GM12878 (cell line): ENCODE results near the gene FAM229A. TPM values are rescaled to one million over a fixed set of nuclear protein-coding genes. Genes with fewer than 3 reads are reported as not detected.

ENCODE experiments used
- ATAC-seq: fragments of 200-7000 bp; cut with Tn5 transposase; 3 replicates; pipeline ENCODE4 v1.9.1; 2020; ENCODE audit warnings: mild to moderate bottlenecking, moderate library complexity
- BruUV-seq: library from RNA; stranded (reverse); fragments of 400-500 nt; replicated peaks from 2 replicates; lab custom pipeline; 2021; lab: Mats Ljungman, UMichigan
- CTCF ChIA-PET: fragments of 300-600 bp; sonication (Branson Sonifier 250); formaldehyde crosslinking; extraction: SDS; loops from one replicate; lab custom pipeline; 2021; ENCODE audit warnings: inconsistent platforms; lab: Yijun Ruan, JAX
- POLR2A ChIA-PET: fragments of 350-600 bp; formaldehyde crosslinking; extraction: SDS; loops from one replicate; lab custom pipeline; 2021; ENCODE audit warnings: inconsistent platforms; lab: Charles Lee
- RAD21 ChIA-PET: fragments of 300-600 bp; sonication (Branson Sonifier 250); formaldehyde crosslinking; loops from one replicate; lab custom pipeline; 2023; ENCODE audit warnings: antibody characterized with exemption; ENCODE audit not compliant: unreplicated experiment; lab: Charles Lee
- SMC1A ChIA-PET: fragments of 300-600 bp; sonication (Branson Sonifier 250); formaldehyde crosslinking; loops from one replicate; lab custom pipeline; 2023; ENCODE audit not compliant: unreplicated experiment, uncharacterized antibody; lab: Charles Lee
- DNase-seq: peaks from one replicate; pipeline ENCODE4 v3.0.0-alpha.2; 2011; ENCODE audit warnings: low read depth, low spot score
- FAIRE-seq: peaks from 3 replicates; lab custom pipeline; 2011; peaks lifted over from hg19 to GRCh38; lab: Jason Lieb, UNC
- H2AFZ ChIP-seq: 2 replicates; pipeline ENCODE4 v1.6.0; 2011; ENCODE audit warnings: low read depth, low read length, control low read depth; ENCODE audit not compliant: control insufficient read depth
- H3K27ac ChIP-seq: 2 replicates; pipeline ENCODE4 v1.5.1; 2011; ENCODE audit warnings: control low read depth; ENCODE audit not compliant: control insufficient read depth, insufficient read depth
- H3K27me3 ChIP-seq, 2 experiments: replicated peaks in 1 of 2; 2 replicates each; pipeline versions ENCODE4 v1.6.0 to v1.6.1; 2011; ENCODE audit warnings: low read length in 1 of 2; ENCODE audit not compliant: control insufficient read depth in 2 of 2, insufficient read depth in 2 of 2
- H3K36me3 ChIP-seq, 2 experiments: 2 replicates each; pipeline ENCODE4 v1.5.1; 2011; ENCODE audit warnings: low read length in 1 of 2; ENCODE audit not compliant: control insufficient read depth in 2 of 2, insufficient read depth in 2 of 2
- H3K4me1 ChIP-seq: 2 replicates; pipeline ENCODE4 v1.6.1; 2011; ENCODE audit warnings: mild to moderate bottlenecking, low read length, moderate library complexity, mixed read lengths; ENCODE audit not compliant: control insufficient read depth, insufficient read depth
- H3K4me2 ChIP-seq: 2 replicates; pipeline ENCODE4 v1.6.0; 2011; ENCODE audit warnings: control low read depth; ENCODE audit not compliant: control insufficient read depth, insufficient read depth
- H3K4me3 ChIP-seq: fragments of 200-600 bp; sonication (generic); 2 replicates; pipeline ENCODE4 v1.5.1; 2016
- H3K79me2 ChIP-seq: 2 replicates; pipeline ENCODE4 v1.6.0; 2011; ENCODE audit warnings: low read length; ENCODE audit not compliant: control insufficient read depth, insufficient read depth
- H3K9ac ChIP-seq: 2 replicates; pipeline ENCODE4 v1.8.0; 2011; ENCODE audit warnings: low read length, control low read depth, mixed read lengths; ENCODE audit not compliant: control insufficient read depth, insufficient read depth
- H3K9me3 ChIP-seq: replicated peaks from 3 replicates; pipeline ENCODE4 v1.5.1; 2011; ENCODE audit warnings: mild to moderate bottlenecking, low read length; ENCODE audit not compliant: control insufficient read depth, insufficient read depth
- H4K20me1 ChIP-seq: 2 replicates; pipeline ENCODE4 v1.6.0; 2011; ENCODE audit not compliant: control insufficient read depth, insufficient read depth
- ATF7 ChIP-seq: fragments of 450-650 bp; IDR thresholded peaks from 2 replicates; pipeline ENCODE4 v1.6.1; 2016; ENCODE audit warnings: low read depth, mild to moderate bottlenecking
- CBX3 ChIP-seq: fragments of 200-600 bp; sonication (generic); IDR thresholded peaks from 2 replicates; pipeline ENCODE4 v1.6.1; 2016; ENCODE audit warnings: low read depth, borderline replicate concordance
- CREM ChIP-seq: IDR thresholded peaks from 2 replicates; pipeline ENCODE4 v1.6.1; 2014; ENCODE audit warnings: antibody characterized with exemption, low read depth
- DPF2 ChIP-seq: fragments of 450-650 bp; IDR thresholded peaks from 2 replicates; pipeline ENCODE4 v1.6.1; 2017; ENCODE audit warnings: mild to moderate bottlenecking
- IKZF2 ChIP-seq, 2 experiments: fragments of 450-650 bp; IDR thresholded peaks; 2 replicates each; pipeline ENCODE4 v1.6.1; 2017; ENCODE audit warnings: mild to moderate bottlenecking in 2 of 2, moderate library complexity in 2 of 2
- KDM1A ChIP-seq: fragments of 200-600 bp; sonication (generic); IDR thresholded peaks from 2 replicates; pipeline ENCODE4 v1.6.1; 2016; ENCODE audit warnings: borderline replicate concordance
- MEF2A ChIP-seq: IDR thresholded peaks from 2 replicates; pipeline ENCODE4 v1.6.1; 2011; ENCODE audit warnings: low read depth, mild to moderate bottlenecking, low read length, moderate library complexity; ENCODE audit not compliant: insufficient read depth
- MTA3 ChIP-seq: IDR thresholded peaks from 2 replicates; pipeline ENCODE4 v1.6.1; 2012; ENCODE audit warnings: low read length, inconsistent platforms, borderline replicate concordance
- NR2C1 ChIP-seq: fragments of 450-650 bp; IDR thresholded peaks from 2 replicates; pipeline ENCODE4 v1.6.1; 2017; ENCODE audit warnings: antibody characterized with exemption, mild to moderate bottlenecking, moderate library complexity
- NR2F1 ChIP-seq: fragments of 450-650 bp; conservative IDR thresholded peaks from 2 replicates; pipeline ENCODE4 v1.6.1; 2017; ENCODE audit warnings: mild to moderate bottlenecking
- NRF1 ChIP-seq: conservative IDR thresholded peaks from 2 replicates; pipeline ENCODE4 v1.6.1; 2011; ENCODE audit warnings: mild to moderate bottlenecking, low read depth, low read length, improper control_type of control experiment
- RB1 ChIP-seq: fragments of 450-650 bp; formaldehyde crosslinking; IDR thresholded peaks from 2 replicates; pipeline ENCODE4 v1.6.1; 2017; ENCODE audit warnings: mild to moderate bottlenecking, borderline replicate concordance
- RBBP5 ChIP-seq: fragments of 200-600 bp; sonication (generic); conservative IDR thresholded peaks from 2 replicates; pipeline ENCODE4 v1.6.1; 2016
- SMAD1 ChIP-seq: fragments of 450-650 bp; IDR thresholded peaks from 2 replicates; pipeline ENCODE4 v1.6.1; 2018; ENCODE audit warnings: mild to moderate bottlenecking, low read depth; ENCODE audit not compliant: partially characterized antibody
- SP1 ChIP-seq: IDR thresholded peaks from one replicate; pipeline ENCODE4 v1.6.1; 2011; ENCODE audit warnings: low read depth, low read length
- SREBF1 ChIP-seq: IDR thresholded peaks from 2 replicates; pipeline ENCODE4 v1.6.1; 2012; ENCODE audit warnings: mild to moderate bottlenecking, low read length
- WRNIP1 ChIP-seq: IDR thresholded peaks from 2 replicates; pipeline ENCODE4 v1.6.1; 2011; ENCODE audit warnings: low read depth, low read length, improper control_type of control experiment, borderline replicate concordance
- YY1 ChIP-seq: IDR thresholded peaks from 2 replicates; pipeline ENCODE4 v1.6.1; 2011; ENCODE audit warnings: low read depth, mild to moderate bottlenecking, low read length
- ZNF24 ChIP-seq: fragments of 450-650 bp; IDR thresholded peaks from 2 replicates; pipeline ENCODE4 v1.6.1; 2017; ENCODE audit warnings: antibody characterized with exemption, mild to moderate bottlenecking
- WGBS: methylation state at CpG from one replicate; pipeline ENCODE4 v1.1.6; 2016; ENCODE audit warnings: low lambda C conversion rate; ENCODE audit not compliant: insufficient replicate concordance, insufficient coverage; ENCODE audit errors: missing lambda C conversion rate; 5-methylcytosine and 5-hydroxymethylcytosine counted together
- in situ Hi-C: fragments of 300-500 bp; cut with MboI; formaldehyde crosslinking; loops from 9 replicates; pipeline ENCODE4 v1.14.3; 2018; ENCODE audit warnings: mixed read lengths
- intact Hi-C: fragments of 100-400 bp; cut with micrococcal nuclease; formaldehyde crosslinking; loops from one replicate; pipeline ENCODE4 v1.14.2; 2022; ENCODE audit not compliant: unreplicated experiment
- polyA plus RNA-seq, 11 experiments: library from polyadenylated mRNA; depleted of rRNA in 4 of 11; unstranded in 6 of 11; stranded (reverse) in 5 of 11; fragments of >200 nt; fragmentation: Nextera tagmentation in 4 of 11; fragmentation: Illumina TruSeq in 1 of 11; extraction: Ambion mirVana in 4 of 11; extraction: Trizol in 1 of 11; gene quantifications; 1 replicate in 1 of 11; 2 replicates in 10 of 11; pipeline versions ENCODE4 v1.2.1 to v1.2.3, GENCODE V29; 2011 to 2016; ENCODE audit warnings: inconsistent platforms in 2 of 11, missing spikeins in 2 of 11, low read depth in 1 of 11
- total RNA-seq, 4 experiments: library from RNA; depleted of rRNA in 3 of 4; stranded (reverse); fragments of >200 nt in 3 of 4; fragmentation: Illumina TruSeq in 1 of 4; extraction: Trizol in 1 of 4; gene quantifications; 2 replicates each; pipeline versions ENCODE4 v1.2.1 to v1.2.3, GENCODE V29; 2013 to 2021
- TF ChIP-seq, protein P1 (sequence below): fragments of 450-650 bp; IDR thresholded peaks from 2 replicates; pipeline ENCODE4 v1.6.1; 2017; ENCODE audit warnings: low read depth, mild to moderate bottlenecking, moderate library complexity
- TF ChIP-seq, protein P2 (sequence below): IDR thresholded peaks from 2 replicates; pipeline ENCODE4 v1.6.1; 2012; ENCODE audit warnings: low read length, inconsistent platforms

The FAM229A gene
- total and polyA plus RNA-seq, 10 of the 15 experiments (the other 5 are each of a cell fraction or from before 2014, with no cell fraction given), result 0.02 to 5.3 (median 1.4) TPM; not detected in 1

DNA sequence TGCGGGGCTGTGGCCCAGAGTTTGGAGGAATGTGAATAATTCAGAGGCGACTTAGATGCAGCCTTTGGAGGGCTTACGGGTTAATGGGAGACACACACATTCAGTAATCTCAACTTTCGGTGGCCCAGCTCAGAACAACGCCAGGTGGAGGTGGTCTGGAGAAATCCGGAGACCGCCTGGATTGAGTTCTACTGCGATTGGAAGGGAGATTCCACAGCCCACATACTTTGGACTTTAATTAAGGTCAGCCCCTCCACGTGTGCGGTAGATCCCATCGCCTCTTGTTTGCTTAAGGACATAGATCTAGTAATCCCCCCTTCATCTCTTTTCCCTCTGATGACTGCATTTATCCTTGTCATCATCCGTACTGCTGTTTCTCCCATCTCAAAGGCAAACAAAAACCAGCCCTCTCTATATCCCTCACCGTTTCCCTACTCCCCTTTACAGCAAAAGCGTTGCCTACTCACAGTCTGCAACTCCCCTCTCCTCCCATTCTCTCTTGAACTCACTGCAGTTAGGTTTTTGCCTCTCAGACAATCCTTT lies 32.7 kb upstream of the FAM229A start (continued):
- 0 out of 4 replicates have a peak, but pooled peaks of 1 of the 2 experiments have one; percentile 6 for TF ChIP-seq IKZF2 (IDR thresholded peaks at IDR 0.05)

DNA sequence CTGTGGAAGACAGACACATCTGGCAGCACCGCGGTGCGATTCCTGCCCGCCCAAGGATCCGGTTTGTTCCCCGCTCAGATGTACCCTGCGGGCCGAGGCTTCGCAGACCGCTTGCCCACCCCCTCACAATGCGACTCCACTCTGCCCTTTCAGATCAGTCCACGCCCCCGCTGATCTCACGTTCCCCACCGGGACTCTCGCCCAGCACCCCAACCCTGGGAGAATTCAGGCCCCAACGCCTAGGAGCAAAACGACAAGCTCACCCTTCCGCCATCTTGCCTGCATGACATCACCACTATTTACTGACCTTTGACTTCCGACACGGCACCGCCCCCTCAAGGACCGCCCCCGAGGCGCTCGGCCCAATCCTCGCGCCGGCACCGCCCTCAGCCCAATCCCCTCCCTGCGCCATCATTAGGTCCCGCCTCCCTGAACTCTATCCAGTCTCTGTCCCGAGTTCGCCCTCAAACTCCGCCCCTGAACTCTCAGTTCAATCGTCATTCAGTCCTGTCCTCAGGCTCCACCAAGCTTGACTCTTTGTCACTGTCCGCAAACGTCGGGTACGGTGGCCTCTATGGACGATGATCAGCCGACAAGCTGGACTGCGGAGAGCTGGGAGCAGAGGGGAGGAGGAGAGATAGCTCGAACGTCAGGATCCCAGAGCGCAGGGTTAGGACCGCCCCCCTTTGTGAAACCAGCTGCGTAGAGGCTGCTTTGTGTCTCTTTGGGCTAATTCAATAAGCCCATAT lies 32.0 kb upstream of the FAM229A start, which contains the start of gene BSDC1:
BSDC1 (minus strand) TSS at position 301 of the 749 bp plus-strand sequence; CDS start at position 274, 27 bp downstream.
- Histone ChIP-seq H3K79me2 (peaks cover 12% of the 10 kb centered on the region), H3K4me1 (no peaks in the 10 kb centered on the region; the same call in 1 of the 2 replicates), H3K27me3 (no peaks in the 10 kb centered on the region), H4K20me1 (no peaks in the 10 kb centered on the region), H3K36me3 (0 out of 4 replicates have a peak, but pooled peaks cover 0 to 10% of the 10 kb centered on the region in 2 experiments), H3K9me3 (no peaks in the 10 kb centered on the region; the same call in 2 of the 3 replicates), H2AFZ (peak within 1 kb of the TSS; percentile 99), H3K9ac (peak within 1 kb of the TSS; percentile 82), H3K4me2 (peak within 1 kb of the TSS; percentile 95), H3K4me3 (peak within 1 kb of the TSS; percentile 78), H3K27ac (peak within 1 kb of the TSS; percentile 76)
- ATAC-seq (peak; percentile 97), DNase-seq (peak; percentile 94), FAIRE-seq (peak; percentile 100)
- ChIA-PET POLR2A (interaction anchor here (0.8 to 2.1 kb wide), 19 partner anchors 17 to 257 kb away, joined by 3 to 22 read pairs (median 4); partner anchors contain the start of genes HDAC1, MARCKSL1 and RBBP4), CTCF (interaction anchor here (0.7 to 2.7 kb wide), 18 partner anchors 10 to 319 kb away, joined by 3 to 17 read pairs (median 4); partner anchors contain the start of gene MARCKSL1), RAD21 (interaction anchor here (0.7 to 2.4 kb wide), 23 partner anchors 14 to 287 kb away, joined by 3 to 14 read pairs (median 4); partner anchors contain the start of genes CCDC28B, KPNA6, MARCKSL1 and TXLNA), SMC1A (interaction anchor here (0.7 to 2.0 kb wide), 14 partner anchors 9 to 217 kb away, joined by 3 to 15 read pairs (median 4); partner anchors contain the start of genes HDAC1 and MARCKSL1)
- intact Hi-C loops (loop anchor here (2.0 kb wide), 1 partner anchor 60 kb away; no protein-coding TSS in a partner anchor), in situ Hi-C loops (no loop called here)
- WGBS, result under 1% methylated on average over 48 of the region's 48 CpGs
- BruUV-seq, result no TSS peak
- TF ChIP-seq ATF7 (peak; percentile 99), MTA3 (no peak), ZNF24 (no peak), YY1 (peak; percentile 96), KDM1A (no peak), SREBF1 (peak; percentile 65), SP1 (peak; percentile 86), RB1 (no peak), NR2C1 (peak; percentile 97), CBX3 (no peak), MEF2A (no peak), NRF1 (peak; percentile 27; the same call in 1 of the 2 replicates), SMAD1 (no peak), NR2F1 (peak; percentile 98), CREM (peak; percentile 88), DPF2 (no peak), WRNIP1 (no peak), RBBP5 (no peak)
- TF ChIP-seq, protein P1, sequence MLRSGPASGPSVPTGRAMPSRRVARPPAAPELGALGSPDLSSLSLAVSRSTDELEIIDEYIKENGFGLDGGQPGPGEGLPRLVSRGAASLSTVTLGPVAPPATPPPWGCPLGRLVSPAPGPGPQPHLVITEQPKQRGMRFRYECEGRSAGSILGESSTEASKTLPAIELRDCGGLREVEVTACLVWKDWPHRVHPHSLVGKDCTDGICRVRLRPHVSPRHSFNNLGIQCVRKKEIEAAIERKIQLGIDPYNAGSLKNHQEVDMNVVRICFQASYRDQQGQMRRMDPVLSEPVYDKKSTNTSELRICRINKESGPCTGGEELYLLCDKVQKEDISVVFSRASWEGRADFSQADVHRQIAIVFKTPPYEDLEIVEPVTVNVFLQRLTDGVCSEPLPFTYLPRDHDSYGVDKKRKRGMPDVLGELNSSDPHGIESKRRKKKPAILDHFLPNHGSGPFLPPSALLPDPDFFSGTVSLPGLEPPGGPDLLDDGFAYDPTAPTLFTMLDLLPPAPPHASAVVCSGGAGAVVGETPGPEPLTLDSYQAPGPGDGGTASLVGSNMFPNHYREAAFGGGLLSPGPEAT, result peak; percentile 98
- TF ChIP-seq, protein P2, sequence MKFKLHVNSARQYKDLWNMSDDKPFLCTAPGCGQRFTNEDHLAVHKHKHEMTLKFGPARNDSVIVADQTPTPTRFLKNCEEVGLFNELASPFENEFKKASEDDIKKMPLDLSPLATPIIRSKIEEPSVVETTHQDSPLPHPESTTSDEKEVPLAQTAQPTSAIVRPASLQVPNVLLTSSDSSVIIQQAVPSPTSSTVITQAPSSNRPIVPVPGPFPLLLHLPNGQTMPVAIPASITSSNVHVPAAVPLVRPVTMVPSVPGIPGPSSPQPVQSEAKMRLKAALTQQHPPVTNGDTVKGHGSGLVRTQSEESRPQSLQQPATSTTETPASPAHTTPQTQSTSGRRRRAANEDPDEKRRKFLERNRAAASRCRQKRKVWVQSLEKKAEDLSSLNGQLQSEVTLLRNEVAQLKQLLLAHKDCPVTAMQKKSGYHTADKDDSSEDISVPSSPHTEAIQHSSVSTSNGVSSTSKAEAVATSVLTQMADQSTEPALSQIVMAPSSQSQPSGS, result peak; percentile 98
